ENCODE results near the gene AP1G2.

DNA sequence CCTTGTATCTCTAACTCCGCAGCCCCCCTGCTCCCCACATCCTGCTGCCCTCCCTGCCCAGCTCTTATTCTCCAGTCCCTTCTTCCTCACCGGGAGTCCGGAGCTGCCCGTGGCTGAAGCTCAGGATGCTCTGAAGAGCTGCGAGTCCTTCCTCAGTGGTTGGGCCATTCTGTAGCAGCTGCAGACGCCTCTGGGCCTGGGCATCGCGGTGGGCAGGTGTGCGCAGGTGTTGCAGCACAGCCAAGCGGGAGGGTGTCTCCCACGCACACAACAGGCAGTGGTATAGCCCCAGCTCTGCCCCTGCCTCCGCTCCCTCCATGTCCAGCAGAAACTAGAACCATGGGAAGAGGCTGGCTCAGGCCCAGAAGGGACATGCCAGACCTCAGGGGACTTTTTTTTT, 36.2 kb downstream of the AP1G2 start:
- TF ChIP-seq, protein P1, sequence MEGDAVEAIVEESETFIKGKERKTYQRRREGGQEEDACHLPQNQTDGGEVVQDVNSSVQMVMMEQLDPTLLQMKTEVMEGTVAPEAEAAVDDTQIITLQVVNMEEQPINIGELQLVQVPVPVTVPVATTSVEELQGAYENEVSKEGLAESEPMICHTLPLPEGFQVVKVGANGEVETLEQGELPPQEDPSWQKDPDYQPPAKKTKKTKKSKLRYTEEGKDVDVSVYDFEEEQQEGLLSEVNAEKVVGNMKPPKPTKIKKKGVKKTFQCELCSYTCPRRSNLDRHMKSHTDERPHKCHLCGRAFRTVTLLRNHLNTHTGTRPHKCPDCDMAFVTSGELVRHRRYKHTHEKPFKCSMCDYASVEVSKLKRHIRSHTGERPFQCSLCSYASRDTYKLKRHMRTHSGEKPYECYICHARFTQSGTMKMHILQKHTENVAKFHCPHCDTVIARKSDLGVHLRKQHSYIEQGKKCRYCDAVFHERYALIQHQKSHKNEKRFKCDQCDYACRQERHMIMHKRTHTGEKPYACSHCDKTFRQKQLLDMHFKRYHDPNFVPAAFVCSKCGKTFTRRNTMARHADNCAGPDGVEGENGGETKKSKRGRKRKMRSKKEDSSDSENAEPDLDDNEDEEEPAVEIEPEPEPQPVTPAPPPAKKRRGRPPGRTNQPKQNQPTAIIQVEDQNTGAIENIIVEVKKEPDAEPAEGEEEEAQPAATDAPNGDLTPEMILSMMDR (IDR thresholded peaks at IDR 0.05) = no peak
- no peak for TF ChIP-seq POLR2A (IDR thresholded peaks at IDR 0.05)

Data from body of pancreas (tissue), 4 donors.